Esophagus muscularis mucosa (tissue), 4 donors: ENCODE results near the gene RHBDD3. TPM values are rescaled to one million over a fixed set of nuclear protein-coding genes. Genes with fewer than 3 reads are reported as not detected.

Source experiments
- DNase-seq: peaks from one replicate; pipeline ENCODE4 v3.0.0-alpha.2; 2017; ENCODE audit errors: extremely low spot score
- H3K27ac ChIP-seq, 4 donors: fragments of 200-600 bp; sonication (generic); replicated peaks in 1 of 4; 1 replicate in 3 of 4; 2 replicates in 1 of 4; pipeline ENCODE4 v1.5.1; 2016 to 2019; ENCODE audit warnings: mild to moderate bottlenecking in 1 of 4
- H3K27me3 ChIP-seq, 4 donors: fragments of 200-600 bp; sonication (generic); one replicate each; pipeline versions ENCODE4 v1.5.1 to v1.6.0; 2016 to 2019
- H3K36me3 ChIP-seq, 4 donors: fragments of 200-600 bp; sonication (generic); one replicate each; pipeline ENCODE4 v1.5.1; 2016 to 2019
- H3K4me1 ChIP-seq, 4 donors: fragments of 200-600 bp; sonication (generic); one replicate each; pipeline ENCODE4 v1.5.1; 2016 to 2019
- H3K4me3 ChIP-seq, 4 donors: fragments of 200-600 bp; sonication (generic); 1 replicate in 2 of 4; 2 replicates in 2 of 4; pipeline ENCODE4 v1.5.1; 2016 to 2019; ENCODE audit warnings: mild to moderate bottlenecking in 4 of 4, moderate library complexity in 1 of 4
- H3K9me3 ChIP-seq, 4 donors: fragments of 200-600 bp; sonication (generic); 1 replicate in 3 of 4; 2 replicates in 1 of 4; pipeline ENCODE4 v1.5.1; 2016 to 2019
- CTCF ChIP-seq, 3 experiments: fragments of 200-600 bp in 2 of 3; fragments of 450-650 bp in 1 of 3; sonication (generic) in 2 of 3; IDR thresholded peaks; one replicate each; pipeline ENCODE4 v1.5.1; 2017 to 2019; ENCODE audit warnings: antibody characterized with exemption in 3 of 3, mild to moderate bottlenecking in 2 of 3, moderate library complexity in 1 of 3
- EP300 ChIP-seq: sonication (generic); formaldehyde crosslinking; IDR thresholded peaks from one replicate; pipeline ENCODE4 v1.6.1; 2017; ENCODE audit warnings: antibody characterized with exemption
- POLR2A ChIP-seq: fragments of 450-650 bp; IDR thresholded peaks from one replicate; pipeline ENCODE4 v1.6.1; 2017; ENCODE audit warnings: antibody characterized with exemption, moderate library complexity, mild to moderate bottlenecking, low read depth
- POLR2AphosphoS5 ChIP-seq, 2 donors: sonication (generic); formaldehyde crosslinking; IDR thresholded peaks; one replicate each; pipeline ENCODE4 v1.6.1; 2017; ENCODE audit warnings: antibody characterized with exemption in 2 of 2
- WGBS: methylation state at CpG from one replicate; pipeline ENCODE4 v1.1.5; 2018; 5-methylcytosine and 5-hydroxymethylcytosine counted together
- intact Hi-C: fragments of 100-400 bp; cut with DNase I; formaldehyde crosslinking; loops from one replicate; pipeline ENCODE4 v1.15.1; 2023
- total RNA-seq, 4 donors: library from RNA; depleted of rRNA; stranded (reverse); fragments of >200 nt; gene quantifications; one replicate each; pipeline versions ENCODE4 v1.1.0 to v1.2.1, GENCODE V29; 2016

The RHBDD3 gene
- total RNA-seq, 4 donors from 2014 or later, result 12.6 to 23.5 (median 20.7) TPM

DNA sequence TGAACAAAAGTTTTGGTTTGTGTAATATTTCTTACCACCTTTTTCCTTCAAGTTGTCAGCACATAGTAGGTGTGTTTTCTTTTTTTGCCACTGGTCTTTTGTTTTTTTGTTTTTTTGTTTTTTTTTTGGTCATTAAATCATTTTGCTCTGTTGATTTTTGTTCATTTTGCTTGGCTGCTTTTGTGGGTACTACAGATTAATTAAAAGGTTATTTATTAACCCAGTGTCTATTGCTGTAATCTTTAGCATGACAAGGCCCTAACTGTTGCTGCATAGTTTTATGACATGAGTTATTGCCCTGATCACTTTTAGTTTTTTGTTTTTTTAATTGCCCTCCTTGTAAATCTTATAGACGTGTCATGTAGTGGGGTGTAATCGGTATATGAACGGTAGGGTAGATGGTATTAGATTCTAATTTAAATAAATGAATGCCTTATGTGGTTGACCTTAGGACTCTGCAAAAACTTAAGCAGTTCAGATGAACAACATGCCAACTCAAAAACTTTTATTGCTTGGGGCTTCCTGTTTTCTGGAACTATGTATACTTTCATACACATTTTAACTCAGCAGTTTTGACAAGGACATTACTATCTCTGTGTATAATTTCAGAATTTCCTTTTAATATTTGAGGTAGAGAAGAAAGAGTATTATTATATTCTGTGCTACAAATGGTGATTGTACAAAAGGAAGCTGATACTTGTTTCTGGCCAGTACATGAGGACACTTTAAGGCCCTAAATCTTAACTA, 8.2 kb upstream of the RHBDD3 start:
- intact Hi-C loops, result no loop called here
- peaks cover 46 to 91% (median 82%) of the 10 kb centered on the region in 4 donors for H3K36me3 ChIP-seq

GRCh38 chr22:29275167-29275566, 7.4 kb upstream of the RHBDD3 start:
- WGBS, result 61% methylated on average over 3 of the region's 3 CpGs
- H3K9me3 ChIP-seq, result no peaks in the 10 kb centered on the region
- H3K27ac ChIP-seq, result no peak overlapping the region
- DNase-seq, result no peak
- peaks cover 38 to 87% (median 75%) of the 10 kb centered on the region in 4 donors for H3K36me3 ChIP-seq
- no peaks in the 10 kb centered on the region for H3K27me3 ChIP-seq
- intact Hi-C loops, result no loop called here
- no peak overlapping the region for H3K4me3 ChIP-seq
- no peak for TF ChIP-seq CTCF (IDR thresholded peaks at IDR 0.05)
- no peak for TF ChIP-seq EP300
- TF ChIP-seq POLR2A, result no peak
- TF ChIP-seq POLR2AphosphoS5 (IDR thresholded peaks at IDR 0.05), result no peak
- H3K4me1 ChIP-seq, result peaks cover 49 to 86% (median 73%) of the 10 kb centered on the region in 4 donors

More for the DNA sequence above, 8.2 kb upstream of the RHBDD3 start:
- H3K9me3 ChIP-seq, result no peaks in the 10 kb centered on the region
- no peak overlapping the region for H3K4me3 ChIP-seq
- DNase-seq, result no peak
- H3K27ac ChIP-seq, result no peak overlapping the region
- H3K4me1 ChIP-seq, result peaks cover 42 to 78% (median 67%) of the 10 kb centered on the region in 4 donors
- 61% methylated on average over 3 of the region's 3 CpGs for WGBS
- H3K27me3 ChIP-seq, result no peaks in the 10 kb centered on the region
- TF ChIP-seq EP300, result no peak
- no peak for TF ChIP-seq POLR2AphosphoS5 (IDR thresholded peaks at IDR 0.05)
- TF ChIP-seq CTCF (IDR thresholded peaks at IDR 0.05), result no peak
- no peak for TF ChIP-seq POLR2A

DNA sequence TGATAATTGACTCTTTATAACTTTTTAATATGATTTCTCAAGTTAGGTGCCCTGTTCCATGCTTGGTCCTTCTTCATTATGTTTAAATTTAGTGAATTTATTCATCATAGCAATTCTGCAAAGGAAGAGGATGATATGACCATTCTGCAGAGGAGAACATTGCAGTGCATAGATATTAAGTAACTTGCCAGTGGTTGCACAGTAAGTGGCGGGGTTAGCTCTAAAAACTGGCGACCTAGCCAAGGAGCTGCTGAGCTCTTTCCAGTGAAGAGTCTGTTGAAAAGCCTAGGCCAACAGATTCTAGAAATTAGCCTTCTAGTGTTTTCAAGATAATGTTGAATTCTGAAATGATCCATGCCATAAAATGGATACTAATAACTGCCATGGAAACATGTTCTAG, 4.8 kb upstream of the RHBDD3 start:
- no peaks in the 10 kb centered on the region for H3K9me3 ChIP-seq
- H3K4me3 ChIP-seq, result no peak overlapping the region
- H3K4me1 ChIP-seq, result peaks cover 56 to 86% (median 82%) of the 10 kb centered on the region in 4 donors
- no peak for DNase-seq
- no peak overlapping the region for H3K27ac ChIP-seq
- no peak for TF ChIP-seq POLR2AphosphoS5 (IDR thresholded peaks at IDR 0.05)
- 67% methylated on average over 2 of the region's 2 CpGs for WGBS
- no peaks in the 10 kb centered on the region for H3K27me3 ChIP-seq
- peaks cover 14 to 61% (median 49%) of the 10 kb centered on the region in 4 donors for H3K36me3 ChIP-seq
- intact Hi-C loops, result no loop called here

DNA sequence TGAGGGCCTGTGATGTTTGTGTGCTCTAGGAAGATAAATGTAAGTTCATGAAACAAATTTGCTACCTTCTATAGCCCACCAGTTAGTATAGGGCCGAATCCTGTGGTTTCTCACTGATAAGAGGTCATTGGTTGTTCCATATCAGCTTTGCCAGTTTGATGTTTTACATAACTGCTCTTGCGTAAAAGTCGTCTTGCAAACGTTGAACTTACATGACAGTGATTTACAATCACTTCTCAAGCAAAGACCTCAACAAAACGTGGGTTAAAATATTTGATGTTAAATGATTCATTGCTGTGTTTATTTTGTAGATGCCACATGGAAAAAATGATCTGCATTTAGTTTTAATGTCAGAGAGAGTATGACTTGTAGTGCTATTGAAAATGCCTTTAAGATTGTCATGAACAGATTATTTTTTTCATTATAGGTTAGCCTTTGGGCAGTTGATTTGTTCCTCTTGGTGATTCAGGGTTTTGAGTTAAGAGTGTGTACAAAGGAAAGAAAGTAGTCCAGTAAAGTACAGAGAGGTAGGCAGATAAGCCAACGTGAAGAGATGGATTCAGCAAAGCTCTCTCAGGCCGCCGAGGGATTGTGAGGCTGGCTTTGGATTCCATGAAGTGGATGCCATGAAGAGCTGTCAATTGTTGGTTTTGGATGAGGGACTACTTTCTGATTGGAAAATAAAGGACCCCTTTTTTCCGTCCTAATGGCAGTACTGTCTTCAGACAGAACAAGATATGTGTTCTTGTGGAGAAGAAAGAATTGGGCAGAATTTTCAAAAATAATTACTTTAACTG, 2.9 kb upstream of the RHBDD3 start:
- Histone ChIP-seq H3K36me3 (peaks cover 4 to 44% (median 38%) of the 10 kb centered on the region in 4 donors), H3K27ac (peak overlapping the region; percentile 18 to 100 (median 63)), H3K27me3 (no peaks in the 10 kb centered on the region), H3K4me3 (peak overlapping the region; percentile 73 to 99 (median 90)), H3K9me3 (no peaks in the 10 kb centered on the region), H3K4me1 (peaks cover 64 to 86% (median 81%) of the 10 kb centered on the region in 4 donors)
- DNase-seq, result no peak
- intact Hi-C loops, result no loop called here
- TF ChIP-seq CTCF (IDR thresholded peaks at IDR 0.05) (no peak), POLR2A (no peak), EP300 (no peak), POLR2AphosphoS5 (IDR thresholded peaks at IDR 0.05) (no peak)
- WGBS, result 21% methylated on average over 9 of the region's 9 CpGs
